Activated T-helper 1 cell treated with Interleukin-2 at 50 U/mL for 16 hours (primary cell): ENCODE measurements around the gene UBE2D3.

ENCODE experiments used
- DNase-seq: peaks from one replicate; pipeline ENCODE4 v3.0.0-alpha.2; 2020; ENCODE audit warnings: low read depth

The UBE2D3 gene

DNA sequence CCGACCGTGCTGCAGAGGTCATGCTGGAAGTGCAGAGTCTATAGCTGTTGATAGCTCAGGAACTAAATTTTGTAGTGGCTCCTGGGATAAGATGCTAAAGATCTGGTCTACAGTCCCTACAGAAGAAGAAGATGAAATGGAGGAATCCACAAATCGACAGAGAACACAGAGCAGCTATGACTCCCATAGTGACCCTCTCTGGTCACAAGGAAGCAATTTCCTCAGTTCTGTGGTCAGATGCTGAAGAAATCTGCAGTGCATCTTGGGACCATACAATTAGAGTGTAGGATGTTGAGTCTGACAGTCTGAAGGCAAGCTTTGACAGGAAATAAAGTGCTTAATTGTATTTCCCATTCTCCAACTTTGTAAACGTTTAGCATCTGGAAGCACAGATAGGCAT is 75.4 kb downstream of the UBE2D3 start:
- DNase-seq = no peak
